Testis (tissue), 2 donors: Measurements from ENCODE around the gene TRIM46.

ENCODE experiments used
- CTCF ChIP-seq, 3 experiments: fragments of 450-650 bp in 2 of 3; fragments of 200-600 bp in 1 of 3; sonication (generic) in 1 of 3; IDR thresholded peaks; one replicate each; pipeline ENCODE4 v1.5.1; 2016 to 2019; ENCODE audit warnings: antibody characterized with exemption in 3 of 3, mild to moderate bottlenecking in 2 of 3, moderate library complexity in 1 of 3
- POLR2A ChIP-seq: fragments of 450-650 bp; IDR thresholded peaks from one replicate; pipeline ENCODE4 v1.6.1; 2017; ENCODE audit warnings: antibody characterized with exemption, mild to moderate bottlenecking, moderate library complexity

GRCh38 chr1:155168456-155169210, 5.0 kb upstream of the TRIM46 start:
- no peak for TF ChIP-seq POLR2A
- TF ChIP-seq CTCF (IDR thresholded peaks at IDR 0.05), result no peak
